ENCODE results near the gene LONP1.

DNA sequence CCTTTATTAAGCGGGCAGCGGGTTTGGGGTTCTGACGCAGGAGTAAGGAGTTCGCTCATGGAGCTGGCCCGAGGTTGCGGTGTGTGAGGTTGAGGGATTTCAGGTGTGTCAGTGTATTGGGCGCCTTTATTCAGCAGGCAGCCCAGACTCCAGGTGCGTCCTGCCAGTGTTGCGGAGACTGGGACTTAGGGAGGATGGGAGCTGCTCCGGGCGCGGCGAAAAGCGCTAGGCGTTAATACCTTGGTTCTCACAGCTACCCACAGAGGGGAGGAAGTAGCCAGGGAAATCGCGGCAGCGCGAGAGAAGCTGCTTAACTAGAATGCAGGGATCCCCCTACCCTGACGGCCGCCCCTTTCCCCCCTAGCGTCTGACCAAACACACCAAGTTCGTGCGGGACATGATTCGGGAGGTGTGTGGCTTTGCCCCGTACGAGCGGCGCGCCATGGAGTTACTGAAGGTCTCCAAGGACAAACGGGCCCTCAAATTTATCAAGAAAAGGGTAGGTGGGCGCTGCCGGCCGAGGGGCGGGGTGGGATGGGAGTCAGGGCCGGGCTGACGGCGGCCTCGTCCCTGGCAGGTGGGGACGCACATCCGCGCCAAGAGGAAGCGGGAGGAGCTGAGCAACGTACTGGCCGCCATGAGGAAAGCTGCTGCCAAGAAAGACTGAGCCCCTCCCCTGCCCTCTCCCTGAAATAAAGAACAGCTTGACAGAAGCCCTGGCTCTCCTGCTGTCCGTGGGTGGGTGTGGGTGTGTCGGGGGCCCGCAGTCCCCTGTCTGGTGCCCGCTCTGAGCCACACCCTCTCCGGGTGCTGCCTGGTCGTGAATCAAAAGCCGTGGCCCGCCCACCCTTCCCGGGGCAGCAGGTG, 28.8 kb downstream of the LONP1 start:
- TF ChIP-seq, protein P1, sequence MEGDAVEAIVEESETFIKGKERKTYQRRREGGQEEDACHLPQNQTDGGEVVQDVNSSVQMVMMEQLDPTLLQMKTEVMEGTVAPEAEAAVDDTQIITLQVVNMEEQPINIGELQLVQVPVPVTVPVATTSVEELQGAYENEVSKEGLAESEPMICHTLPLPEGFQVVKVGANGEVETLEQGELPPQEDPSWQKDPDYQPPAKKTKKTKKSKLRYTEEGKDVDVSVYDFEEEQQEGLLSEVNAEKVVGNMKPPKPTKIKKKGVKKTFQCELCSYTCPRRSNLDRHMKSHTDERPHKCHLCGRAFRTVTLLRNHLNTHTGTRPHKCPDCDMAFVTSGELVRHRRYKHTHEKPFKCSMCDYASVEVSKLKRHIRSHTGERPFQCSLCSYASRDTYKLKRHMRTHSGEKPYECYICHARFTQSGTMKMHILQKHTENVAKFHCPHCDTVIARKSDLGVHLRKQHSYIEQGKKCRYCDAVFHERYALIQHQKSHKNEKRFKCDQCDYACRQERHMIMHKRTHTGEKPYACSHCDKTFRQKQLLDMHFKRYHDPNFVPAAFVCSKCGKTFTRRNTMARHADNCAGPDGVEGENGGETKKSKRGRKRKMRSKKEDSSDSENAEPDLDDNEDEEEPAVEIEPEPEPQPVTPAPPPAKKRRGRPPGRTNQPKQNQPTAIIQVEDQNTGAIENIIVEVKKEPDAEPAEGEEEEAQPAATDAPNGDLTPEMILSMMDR (IDR thresholded peaks at IDR 0.05; ENCODE audit: insufficient read depth, low read length, poor library complexity, severe bottlenecking) = no peak
- TF ChIP-seq EZH2phosphoT487 (conservative IDR thresholded peaks at IDR 0.05; ENCODE audit: low read length) = no peak

All from SU-DHL-6 (cell line).